GM20000 (cell line): ENCODE measurements around the gene FOXD4L3.
"Not testable (repeated sequence)": the region's sequence is repeated elsewhere in the genome, so short reads cannot be mapped to it uniquely, and the experiment has no call there.

Source experiments
- DNase-seq: peaks from one replicate; pipeline ENCODE4 v3.0.0; 2012; ENCODE audit warnings: low spot score

FOXD4L3 gene

GRCh38 chr9:68351689-68352088 lies 49.0 kb downstream of the FOXD4L3 start:
- not testable (repeated sequence) for DNase-seq
